Activated T-cell treated with anti-CD3 and anti-CD28 coated beads for 4 hours (primary cell): ENCODE results near the gene RRP1.
"Not testable (repeated sequence)": the region's sequence is repeated elsewhere in the genome, so short reads cannot be mapped to it uniquely, and the experiment has no call there.

Experiments used
- DNase-seq: peaks from one replicate; pipeline ENCODE4 v3.0.0-alpha.2; 2020

The RRP1 gene

GRCh38 chr21:43819511-43820405 is 30.4 kb downstream of the RRP1 start:
- no peak for DNase-seq

- DNase-seq = no peak
These were observed 31.1 kb downstream of the RRP1 start for GRCh38 chr21:43820466-43820865.

- DNase-seq = not testable (repeated sequence)
These were observed 32.8 kb downstream of the RRP1 start for GRCh38 chr21:43822166-43822565.

GRCh38 chr21:43822741-43823140 is 33.4 kb downstream of the RRP1 start:
- not testable (repeated sequence) for DNase-seq

- DNase-seq = no peak
These were observed 35.2 kb downstream of the RRP1 start for GRCh38 chr21:43824333-43825241.

- DNase-seq = no peak
These were observed 36.0 kb downstream of the RRP1 start for GRCh38 chr21:43825242-43825935.

- no peak for DNase-seq
These were observed 36.7 kb downstream of the RRP1 start for GRCh38 chr21:43825936-43826622.

- DNase-seq = no peak
These were observed 37.2 kb downstream of the RRP1 start for GRCh38 chr21:43826623-43826974.

- no peak for DNase-seq
These were observed 37.7 kb downstream of the RRP1 start for GRCh38 chr21:43827015-43827611.

GRCh38 chr21:43829161-43829560 is 39.8 kb downstream of the RRP1 start:
- DNase-seq = no peak

GRCh38 chr21:43829575-43830119 is 40.3 kb downstream of the RRP1 start:
- no peak for DNase-seq

- no peak for DNase-seq
These were observed 42.8 kb downstream of the RRP1 start for GRCh38 chr21:43832158-43832550.

GRCh38 chr21:43832648-43833047 is 43.3 kb downstream of the RRP1 start:
- no peak for DNase-seq

- no peak for DNase-seq
These were observed 44.9 kb downstream of the RRP1 start for GRCh38 chr21:43834146-43834905.

GRCh38 chr21:43835050-43835449 is 45.7 kb downstream of the RRP1 start:
- no peak for DNase-seq

GRCh38 chr21:43835861-43836260 is 46.5 kb downstream of the RRP1 start:
- DNase-seq = no peak

GRCh38 chr21:43836616-43837015 is 47.2 kb downstream of the RRP1 start:
- no peak for DNase-seq

- DNase-seq = no peak
These were observed 50.9 kb downstream of the RRP1 start for GRCh38 chr21:43840259-43840658.

GRCh38 chr21:43842742-43843141 is 53.4 kb downstream of the RRP1 start:
- no peak for DNase-seq

GRCh38 chr21:43844906-43845305 is 55.5 kb downstream of the RRP1 start:
- DNase-seq = not testable (repeated sequence)

- DNase-seq = no peak
These were observed 56.0 kb downstream of the RRP1 start for GRCh38 chr21:43845386-43845785.
